HEK293 (cell line): Measurements from ENCODE around the gene ABCG1.
A peak's percentile ranks its signal among the peaks of the same experiment; 100 is the strongest.

ENCODE experiments used
- MEIS1 ChIP-seq: sonication (generic); formaldehyde crosslinking; IDR thresholded peaks from 2 replicates; pipeline ENCODE4 v1.8.1; 2022; ENCODE audit warnings: missing genetic modification reagents, mild to moderate bottlenecking, borderline replicate concordance
- ZBTB21 ChIP-seq: fragments of 450-650 bp; formaldehyde crosslinking; IDR thresholded peaks from 2 replicates; pipeline ENCODE4 v1.5.1; 2017; ENCODE audit warnings: missing biosample characterization, missing genetic modification characterization
- ZFP37 ChIP-seq: fragments of 450-650 bp; formaldehyde crosslinking; IDR thresholded peaks from 2 replicates; pipeline ENCODE4 v1.5.1; 2016; ENCODE audit warnings: missing biosample characterization, missing genetic modification characterization
- ZFP41 ChIP-seq: fragments of 450-650 bp; formaldehyde crosslinking; IDR thresholded peaks from 2 replicates; pipeline ENCODE4 v1.5.1; 2016; ENCODE audit warnings: missing biosample characterization, missing genetic modification characterization, borderline replicate concordance
- ZFP69B ChIP-seq: fragments of 450-650 bp; formaldehyde crosslinking; IDR thresholded peaks from 2 replicates; pipeline ENCODE4 v1.5.1; 2016; ENCODE audit warnings: missing biosample characterization, missing genetic modification characterization
- ZNF114 ChIP-seq: fragments of 450-650 bp; formaldehyde crosslinking; IDR thresholded peaks from 2 replicates; pipeline ENCODE4 v1.5.0; 2017; ENCODE audit warnings: missing biosample characterization, missing genetic modification characterization
- ZNF169 ChIP-seq: fragments of 450-650 bp; formaldehyde crosslinking; IDR thresholded peaks from 2 replicates; pipeline ENCODE4 v1.5.1; 2016; ENCODE audit warnings: missing biosample characterization, missing genetic modification characterization
- ZNF239 ChIP-seq: fragments of 450-650 bp; formaldehyde crosslinking; IDR thresholded peaks from 2 replicates; pipeline ENCODE4 v1.5.1; 2016; ENCODE audit warnings: missing biosample characterization, missing genetic modification characterization
- ZNF292 ChIP-seq: fragments of 450-650 bp; formaldehyde crosslinking; IDR thresholded peaks from 2 replicates; pipeline ENCODE4 v1.5.1; 2016; ENCODE audit warnings: low read depth, missing biosample characterization, missing genetic modification characterization, borderline replicate concordance
- ZNF335 ChIP-seq: fragments of 450-650 bp; formaldehyde crosslinking; conservative IDR thresholded peaks from 2 replicates; pipeline ENCODE4 v1.5.1; 2016; ENCODE audit warnings: missing biosample characterization, missing genetic modification characterization
- ZNF423 ChIP-seq: fragments of 450-650 bp; formaldehyde crosslinking; IDR thresholded peaks from 2 replicates; pipeline ENCODE4 v1.5.1; 2016; ENCODE audit warnings: missing biosample characterization, missing genetic modification characterization
- ZNF473 ChIP-seq: fragments of 450-650 bp; formaldehyde crosslinking; IDR thresholded peaks from 2 replicates; pipeline ENCODE4 v1.5.1; 2017; ENCODE audit warnings: missing biosample characterization, missing genetic modification characterization
- ZNF510 ChIP-seq: fragments of 450-650 bp; formaldehyde crosslinking; IDR thresholded peaks from 2 replicates; pipeline ENCODE4 v1.5.1; 2018; ENCODE audit warnings: mild to moderate bottlenecking, missing genetic modification characterization, missing biosample characterization; ENCODE audit not compliant: insufficient replicate concordance
- ZNF529 ChIP-seq: fragments of 450-650 bp; formaldehyde crosslinking; IDR thresholded peaks from 2 replicates; pipeline ENCODE4 v1.5.1; 2017; ENCODE audit warnings: missing genetic modification characterization, missing biosample characterization; ENCODE audit not compliant: insufficient replicate concordance
- ZNF624 ChIP-seq: fragments of 450-650 bp; formaldehyde crosslinking; IDR thresholded peaks from 2 replicates; pipeline ENCODE4 v1.5.1; 2017; ENCODE audit warnings: missing biosample characterization, missing genetic modification characterization
- ZNF791 ChIP-seq: fragments of 450-650 bp; formaldehyde crosslinking; IDR thresholded peaks from 2 replicates; pipeline ENCODE4 v1.5.1; 2016; ENCODE audit warnings: missing biosample characterization, missing genetic modification characterization
- TF ChIP-seq, protein P1 (sequence below): fragments of 450-650 bp; formaldehyde crosslinking; IDR thresholded peaks from 2 replicates; pipeline ENCODE4 v1.5.1; 2017; ENCODE audit warnings: missing biosample characterization, missing genetic modification characterization
- TF ChIP-seq, protein P2 (sequence below): fragments of 450-650 bp; formaldehyde crosslinking; IDR thresholded peaks from 2 replicates; pipeline ENCODE4 v1.5.1; 2016; ENCODE audit warnings: missing biosample characterization, missing genetic modification characterization
- TF ChIP-seq, protein P3 (sequence below): fragments of 450-650 bp; formaldehyde crosslinking; IDR thresholded peaks from 2 replicates; pipeline ENCODE4 v1.5.1; 2016; ENCODE audit warnings: missing biosample characterization, missing genetic modification characterization, low read depth
- TF ChIP-seq, protein P4 (sequence below): fragments of 450-650 bp; formaldehyde crosslinking; IDR thresholded peaks from 2 replicates; pipeline ENCODE4 v1.5.1; 2016; ENCODE audit warnings: missing biosample characterization, missing genetic modification characterization
- TF ChIP-seq, protein P5 (sequence below): fragments of 450-650 bp; formaldehyde crosslinking; IDR thresholded peaks from 2 replicates; pipeline ENCODE4 v1.5.0; 2017; ENCODE audit warnings: missing biosample characterization, missing genetic modification characterization, borderline replicate concordance
- TF ChIP-seq, protein P6 (sequence below): fragments of 450-650 bp; IDR thresholded peaks from 2 replicates; pipeline ENCODE4 v1.5.1; 2018; ENCODE audit warnings: missing biosample characterization, mild to moderate bottlenecking, missing genetic modification characterization
- TF ChIP-seq, protein P7 (sequence below): fragments of 450-650 bp; formaldehyde crosslinking; IDR thresholded peaks from 2 replicates; pipeline ENCODE4 v1.5.1; 2016; ENCODE audit warnings: missing biosample characterization, missing genetic modification characterization

Gene ABCG1

DNA sequence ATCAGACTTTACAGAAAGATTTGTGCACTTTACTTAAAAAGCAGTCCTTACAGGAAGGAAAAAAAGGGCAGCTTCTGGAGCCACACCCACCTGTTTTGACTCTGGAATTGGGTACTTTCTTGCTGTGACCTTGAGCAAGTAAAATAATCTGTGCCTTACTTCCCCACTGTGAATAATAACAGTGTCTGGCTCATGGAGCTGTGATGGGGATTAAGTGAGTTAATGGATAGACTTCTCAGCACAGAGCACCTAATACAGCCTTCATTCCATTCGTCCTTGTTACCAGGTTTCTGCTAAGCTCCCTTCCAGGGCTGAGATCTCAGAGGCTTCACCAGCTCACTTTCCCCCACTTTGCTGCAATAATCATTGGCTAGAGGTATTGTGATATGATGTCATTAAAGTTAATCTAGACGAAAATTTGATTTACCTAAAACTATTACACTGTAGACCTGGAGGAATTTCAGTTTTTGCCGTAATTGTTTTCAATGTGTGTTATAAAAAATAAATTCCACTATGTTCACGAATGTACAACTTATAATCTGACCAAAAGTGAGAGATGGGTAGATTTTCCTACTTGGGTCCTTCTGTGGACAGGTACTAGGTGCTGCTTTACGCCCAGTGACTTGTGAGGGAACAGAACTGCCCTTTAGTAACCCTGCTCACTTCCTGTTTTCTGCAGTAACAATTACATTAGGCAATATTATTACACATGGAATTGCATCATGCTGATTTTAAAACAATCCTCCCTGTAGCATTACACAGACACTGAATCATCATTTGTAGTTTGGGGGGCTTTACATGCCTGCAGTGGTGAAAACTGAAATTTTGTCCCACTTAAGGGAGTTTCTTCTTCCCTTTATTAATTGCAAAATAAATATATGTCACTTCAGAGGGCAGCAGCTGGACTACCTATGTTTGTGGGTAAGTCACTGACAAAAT lies 19.7 kb upstream of the ABCG1 start (continued):
- TF ChIP-seq ZNF510 (tag by site-specific recombination) (no peak), ZNF335 (peak; percentile 58), ZNF473 (no peak), ZNF114 (no peak), ZNF791 (no peak), ZFP69B (no peak), ZNF239 (tag by site-specific recombination) (no peak), ZNF423 (tag by site-specific recombination) (no peak), ZFP41 (no peak), ZNF292 (tag by site-specific recombination) (no peak), ZBTB21 (tag by site-specific recombination) (no peak), ZNF529 (tag by site-specific recombination) (no peak), ZFP37 (tag by site-specific recombination) (no peak), MEIS1 (CRISPR knock-in tag) (no peak), ZNF624 (no peak), ZNF169 (tag by site-specific recombination) (no peak)
- TF ChIP-seq, protein P1, sequence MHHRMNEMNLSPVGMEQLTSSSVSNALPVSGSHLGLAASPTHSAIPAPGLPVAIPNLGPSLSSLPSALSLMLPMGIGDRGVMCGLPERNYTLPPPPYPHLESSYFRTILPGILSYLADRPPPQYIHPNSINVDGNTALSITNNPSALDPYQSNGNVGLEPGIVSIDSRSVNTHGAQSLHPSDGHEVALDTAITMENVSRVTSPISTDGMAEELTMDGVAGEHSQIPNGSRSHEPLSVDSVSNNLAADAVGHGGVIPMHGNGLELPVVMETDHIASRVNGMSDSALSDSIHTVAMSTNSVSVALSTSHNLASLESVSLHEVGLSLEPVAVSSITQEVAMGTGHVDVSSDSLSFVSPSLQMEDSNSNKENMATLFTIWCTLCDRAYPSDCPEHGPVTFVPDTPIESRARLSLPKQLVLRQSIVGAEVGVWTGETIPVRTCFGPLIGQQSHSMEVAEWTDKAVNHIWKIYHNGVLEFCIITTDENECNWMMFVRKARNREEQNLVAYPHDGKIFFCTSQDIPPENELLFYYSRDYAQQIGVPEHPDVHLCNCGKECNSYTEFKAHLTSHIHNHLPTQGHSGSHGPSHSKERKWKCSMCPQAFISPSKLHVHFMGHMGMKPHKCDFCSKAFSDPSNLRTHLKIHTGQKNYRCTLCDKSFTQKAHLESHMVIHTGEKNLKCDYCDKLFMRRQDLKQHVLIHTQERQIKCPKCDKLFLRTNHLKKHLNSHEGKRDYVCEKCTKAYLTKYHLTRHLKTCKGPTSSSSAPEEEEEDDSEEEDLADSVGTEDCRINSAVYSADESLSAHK (tag by site-specific recombination): no peak
- TF ChIP-seq, protein P2, sequence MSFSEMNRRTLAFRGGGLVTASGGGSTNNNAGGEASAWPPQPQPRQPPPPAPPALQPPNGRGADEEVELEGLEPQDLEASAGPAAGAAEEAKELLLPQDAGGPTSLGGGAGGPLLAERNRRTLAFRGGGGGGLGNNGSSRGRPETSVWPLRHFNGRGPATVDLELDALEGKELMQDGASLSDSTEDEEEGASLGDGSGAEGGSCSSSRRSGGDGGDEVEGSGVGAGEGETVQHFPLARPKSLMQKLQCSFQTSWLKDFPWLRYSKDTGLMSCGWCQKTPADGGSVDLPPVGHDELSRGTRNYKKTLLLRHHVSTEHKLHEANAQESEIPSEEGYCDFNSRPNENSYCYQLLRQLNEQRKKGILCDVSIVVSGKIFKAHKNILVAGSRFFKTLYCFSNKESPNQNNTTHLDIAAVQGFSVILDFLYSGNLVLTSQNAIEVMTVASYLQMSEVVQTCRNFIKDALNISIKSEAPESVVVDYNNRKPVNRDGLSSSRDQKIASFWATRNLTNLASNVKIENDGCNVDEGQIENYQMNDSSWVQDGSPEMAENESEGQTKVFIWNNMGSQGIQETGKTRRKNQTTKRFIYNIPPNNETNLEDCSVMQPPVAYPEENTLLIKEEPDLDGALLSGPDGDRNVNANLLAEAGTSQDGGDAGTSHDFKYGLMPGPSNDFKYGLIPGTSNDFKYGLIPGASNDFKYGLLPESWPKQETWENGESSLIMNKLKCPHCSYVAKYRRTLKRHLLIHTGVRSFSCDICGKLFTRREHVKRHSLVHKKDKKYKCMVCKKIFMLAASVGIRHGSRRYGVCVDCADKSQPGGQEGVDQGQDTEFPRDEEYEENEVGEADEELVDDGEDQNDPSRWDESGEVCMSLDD (tag by site-specific recombination): no peak
- TF ChIP-seq, protein P3, sequence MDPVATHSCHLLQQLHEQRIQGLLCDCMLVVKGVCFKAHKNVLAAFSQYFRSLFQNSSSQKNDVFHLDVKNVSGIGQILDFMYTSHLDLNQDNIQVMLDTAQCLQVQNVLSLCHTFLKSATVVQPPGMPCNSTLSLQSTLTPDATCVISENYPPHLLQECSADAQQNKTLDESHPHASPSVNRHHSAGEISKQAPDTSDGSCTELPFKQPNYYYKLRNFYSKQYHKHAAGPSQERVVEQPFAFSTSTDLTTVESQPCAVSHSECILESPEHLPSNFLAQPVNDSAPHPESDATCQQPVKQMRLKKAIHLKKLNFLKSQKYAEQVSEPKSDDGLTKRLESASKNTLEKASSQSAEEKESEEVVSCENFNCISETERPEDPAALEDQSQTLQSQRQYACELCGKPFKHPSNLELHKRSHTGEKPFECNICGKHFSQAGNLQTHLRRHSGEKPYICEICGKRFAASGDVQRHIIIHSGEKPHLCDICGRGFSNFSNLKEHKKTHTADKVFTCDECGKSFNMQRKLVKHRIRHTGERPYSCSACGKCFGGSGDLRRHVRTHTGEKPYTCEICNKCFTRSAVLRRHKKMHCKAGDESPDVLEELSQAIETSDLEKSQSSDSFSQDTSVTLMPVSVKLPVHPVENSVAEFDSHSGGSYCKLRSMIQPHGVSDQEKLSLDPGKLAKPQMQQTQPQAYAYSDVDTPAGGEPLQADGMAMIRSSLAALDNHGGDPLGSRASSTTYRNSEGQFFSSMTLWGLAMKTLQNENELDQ (tag by site-specific recombination): no peak
- TF ChIP-seq, protein P4, sequence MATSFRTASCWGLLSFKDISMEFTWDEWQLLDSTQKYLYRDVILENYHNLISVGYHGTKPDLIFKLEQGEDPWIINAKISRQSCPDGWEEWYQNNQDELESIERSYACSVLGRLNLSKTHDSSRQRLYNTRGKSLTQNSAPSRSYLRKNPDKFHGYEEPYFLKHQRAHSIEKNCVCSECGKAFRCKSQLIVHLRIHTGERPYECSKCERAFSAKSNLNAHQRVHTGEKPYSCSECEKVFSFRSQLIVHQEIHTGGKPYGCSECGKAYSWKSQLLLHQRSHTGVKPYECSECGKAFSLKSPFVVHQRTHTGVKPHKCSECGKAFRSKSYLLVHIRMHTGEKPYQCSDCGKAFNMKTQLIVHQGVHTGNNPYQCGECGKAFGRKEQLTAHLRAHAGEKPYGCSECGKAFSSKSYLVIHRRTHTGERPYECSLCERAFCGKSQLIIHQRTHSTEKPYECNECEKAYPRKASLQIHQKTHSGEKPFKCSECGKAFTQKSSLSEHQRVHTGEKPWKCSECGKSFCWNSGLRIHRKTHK: no peak
- TF ChIP-seq, protein P5, sequence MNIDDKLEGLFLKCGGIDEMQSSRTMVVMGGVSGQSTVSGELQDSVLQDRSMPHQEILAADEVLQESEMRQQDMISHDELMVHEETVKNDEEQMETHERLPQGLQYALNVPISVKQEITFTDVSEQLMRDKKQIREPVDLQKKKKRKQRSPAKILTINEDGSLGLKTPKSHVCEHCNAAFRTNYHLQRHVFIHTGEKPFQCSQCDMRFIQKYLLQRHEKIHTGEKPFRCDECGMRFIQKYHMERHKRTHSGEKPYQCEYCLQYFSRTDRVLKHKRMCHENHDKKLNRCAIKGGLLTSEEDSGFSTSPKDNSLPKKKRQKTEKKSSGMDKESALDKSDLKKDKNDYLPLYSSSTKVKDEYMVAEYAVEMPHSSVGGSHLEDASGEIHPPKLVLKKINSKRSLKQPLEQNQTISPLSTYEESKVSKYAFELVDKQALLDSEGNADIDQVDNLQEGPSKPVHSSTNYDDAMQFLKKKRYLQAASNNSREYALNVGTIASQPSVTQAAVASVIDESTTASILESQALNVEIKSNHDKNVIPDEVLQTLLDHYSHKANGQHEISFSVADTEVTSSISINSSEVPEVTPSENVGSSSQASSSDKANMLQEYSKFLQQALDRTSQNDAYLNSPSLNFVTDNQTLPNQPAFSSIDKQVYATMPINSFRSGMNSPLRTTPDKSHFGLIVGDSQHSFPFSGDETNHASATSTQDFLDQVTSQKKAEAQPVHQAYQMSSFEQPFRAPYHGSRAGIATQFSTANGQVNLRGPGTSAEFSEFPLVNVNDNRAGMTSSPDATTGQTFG (tag by site-specific recombination): no peak
- TF ChIP-seq, protein P6, sequence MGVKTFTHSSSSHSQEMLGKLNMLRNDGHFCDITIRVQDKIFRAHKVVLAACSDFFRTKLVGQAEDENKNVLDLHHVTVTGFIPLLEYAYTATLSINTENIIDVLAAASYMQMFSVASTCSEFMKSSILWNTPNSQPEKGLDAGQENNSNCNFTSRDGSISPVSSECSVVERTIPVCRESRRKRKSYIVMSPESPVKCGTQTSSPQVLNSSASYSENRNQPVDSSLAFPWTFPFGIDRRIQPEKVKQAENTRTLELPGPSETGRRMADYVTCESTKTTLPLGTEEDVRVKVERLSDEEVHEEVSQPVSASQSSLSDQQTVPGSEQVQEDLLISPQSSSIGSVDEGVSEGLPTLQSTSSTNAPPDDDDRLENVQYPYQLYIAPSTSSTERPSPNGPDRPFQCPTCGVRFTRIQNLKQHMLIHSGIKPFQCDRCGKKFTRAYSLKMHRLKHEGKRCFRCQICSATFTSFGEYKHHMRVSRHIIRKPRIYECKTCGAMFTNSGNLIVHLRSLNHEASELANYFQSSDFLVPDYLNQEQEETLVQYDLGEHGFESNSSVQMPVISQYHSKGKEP (tag by site-specific recombination): no peak
- TF ChIP-seq, protein P7, sequence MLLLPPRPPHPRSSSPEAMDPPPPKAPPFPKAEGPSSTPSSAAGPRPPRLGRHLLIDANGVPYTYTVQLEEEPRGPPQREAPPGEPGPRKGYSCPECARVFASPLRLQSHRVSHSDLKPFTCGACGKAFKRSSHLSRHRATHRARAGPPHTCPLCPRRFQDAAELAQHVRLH (tag by site-specific recombination): no peak
